DND-41 (cell line): Measurements from ENCODE around the gene SGIP1.
A peak's percentile ranks its signal among the peaks of the same experiment; 100 is the strongest.

Experiments used
- ATAC-seq: fragments of 200-7000 bp; cut with Tn5 transposase; 3 replicates; pipeline ENCODE4 v1.9.1; 2021; ENCODE audit warnings: low read depth; ENCODE audit not compliant: insufficient read depth
- DNase-seq: peaks from one replicate; pipeline ENCODE4 v3.0.0-alpha.2; 2020
- H2AFZ ChIP-seq: 2 replicates; pipeline ENCODE4 v1.6.0; 2012; ENCODE audit warnings: low read depth, low read length
- H3K27ac ChIP-seq: 2 replicates; pipeline ENCODE4 v1.5.1; 2012; ENCODE audit warnings: low read length, inconsistent platforms
- H3K27me3 ChIP-seq: fragments of 200-600 bp; sonication (generic); 2 replicates; pipeline ENCODE4 v1.6.0; 2012; ENCODE audit warnings: low read length, mild to moderate bottlenecking, inconsistent platforms; ENCODE audit not compliant: insufficient read depth, poor library complexity
- H3K36me3 ChIP-seq: 2 replicates; pipeline ENCODE4 v1.5.1; 2012; ENCODE audit warnings: low read length, inconsistent platforms; ENCODE audit not compliant: insufficient read depth
- H3K4me1 ChIP-seq: 2 replicates; pipeline ENCODE4 v1.5.1; 2012; ENCODE audit warnings: mild to moderate bottlenecking, low read length; ENCODE audit not compliant: insufficient read depth
- H3K4me2 ChIP-seq: 2 replicates; pipeline ENCODE4 v1.6.0; 2012; ENCODE audit warnings: mild to moderate bottlenecking, moderate library complexity, low read length, inconsistent platforms; ENCODE audit not compliant: insufficient read depth
- H3K4me3 ChIP-seq, 2 experiments: fragments of 200-600 bp in 1 of 2; shearing (Covaris generic) in 1 of 2; 2 replicates each; pipeline ENCODE4 v1.5.1; 2012 to 2016; ENCODE audit warnings: inconsistent platforms in 2 of 2, low read length in 2 of 2, mild to moderate bottlenecking in 2 of 2, low read depth in 1 of 2, moderate library complexity in 1 of 2
- H3K79me2 ChIP-seq: 2 replicates; pipeline ENCODE4 v1.6.0; 2012; ENCODE audit warnings: low read length, inconsistent platforms; ENCODE audit not compliant: insufficient read depth
- H3K9ac ChIP-seq: 2 replicates; pipeline ENCODE4 v1.6.0; 2012; ENCODE audit warnings: low read depth, mild to moderate bottlenecking, inconsistent platforms, low read length, moderate library complexity
- H3K9me3 ChIP-seq: 2 replicates; pipeline ENCODE4 v1.5.1; 2012; ENCODE audit warnings: low read length, moderate library complexity, mild to moderate bottlenecking, inconsistent platforms; ENCODE audit not compliant: insufficient read depth, severe bottlenecking
- H4K20me1 ChIP-seq: 2 replicates; pipeline ENCODE4 v1.6.0; 2012; ENCODE audit warnings: low read length; ENCODE audit not compliant: insufficient read depth
- CTCF ChIP-seq: IDR thresholded peaks from 2 replicates; pipeline ENCODE4 v1.5.1; 2012; ENCODE audit warnings: borderline replicate concordance, low read length, moderate library complexity, mild to moderate bottlenecking; ENCODE audit not compliant: poor library complexity, severe bottlenecking; ENCODE audit errors: extremely low read depth
- EZH2 ChIP-seq: IDR thresholded peaks from 3 replicates; pipeline ENCODE4 v1.6.1; 2012; ENCODE audit warnings: borderline replicate concordance, low read depth, mild to moderate bottlenecking, moderate library complexity, low read length, inconsistent platforms; ENCODE audit not compliant: severe bottlenecking

Gene SGIP1

GRCh38 chr1:66760506-66760905, 226.6 kb downstream of the SGIP1 start:
- ATAC-seq (no peak), DNase-seq (no peak)
- Histone ChIP-seq H3K4me3 (no peak overlapping the region), H3K4me2 (no peak overlapping the region), H3K36me3 (no peaks in the 10 kb centered on the region), H3K79me2 (no peaks in the 10 kb centered on the region), H2AFZ (no peak overlapping the region), H4K20me1 (no peaks in the 10 kb centered on the region), H3K9me3 (peaks cover 8% of the 10 kb centered on the region), H3K4me1 (peaks cover 6% of the 10 kb centered on the region), H3K27ac (no peak overlapping the region), H3K27me3 (no peaks in the 10 kb centered on the region), H3K9ac (no peak overlapping the region)
- TF ChIP-seq CTCF (no peak), EZH2 (no peak)

GRCh38 chr1:66761221-66761620, 227.3 kb downstream of the SGIP1 start:
- Histone ChIP-seq H3K4me1 (peaks cover 6% of the 10 kb centered on the region), H3K9ac (no peak overlapping the region)
- no peak for DNase-seq

GRCh38 chr1:66764994-66765578, 231.1 kb downstream of the SGIP1 start:
- no peaks in the 10 kb centered on the region for H3K36me3 ChIP-seq
- TF ChIP-seq EZH2 (no peak), CTCF (peak; percentile 90)
- peak overlapping the region; percentile 26; the same call in 1 of the 2 replicates for H3K4me2 ChIP-seq
- no peak overlapping the region for H3K9ac ChIP-seq
- ATAC-seq (0 out of 3 replicates have a peak, but pooled peaks have one; percentile 32), DNase-seq (peak; percentile 58)
- peak overlapping the region; percentile 30 for H3K27ac ChIP-seq
- no peaks in the 10 kb centered on the region for H4K20me1 ChIP-seq
- H3K9me3 ChIP-seq = peaks cover 8% of the 10 kb centered on the region
- H3K27me3 ChIP-seq = no peaks in the 10 kb centered on the region
- H2AFZ ChIP-seq = peak overlapping the region; percentile 60
- no peaks in the 10 kb centered on the region for H3K79me2 ChIP-seq
- H3K4me1 ChIP-seq = peaks cover 30% of the 10 kb centered on the region
- no peak overlapping the region for H3K4me3 ChIP-seq

More at GRCh38 chr1:66761221-66761620, 227.3 kb downstream of the SGIP1 start:
- no peak overlapping the region for H2AFZ ChIP-seq
- peaks cover 8% of the 10 kb centered on the region for H3K9me3 ChIP-seq
- H3K4me3 ChIP-seq = no peak overlapping the region
- H3K79me2 ChIP-seq = no peaks in the 10 kb centered on the region
- no peak overlapping the region for H3K4me2 ChIP-seq
- no peaks in the 10 kb centered on the region for H4K20me1 ChIP-seq
- H3K36me3 ChIP-seq = no peaks in the 10 kb centered on the region
- ATAC-seq = no peak
- no peaks in the 10 kb centered on the region for H3K27me3 ChIP-seq
- no peak overlapping the region for H3K27ac ChIP-seq
- TF ChIP-seq EZH2 = no peak
- peak; percentile 21 for TF ChIP-seq CTCF
